Hepatocyte (in vitro differentiated cells): Measurements from ENCODE around the gene C6.
A peak's percentile ranks its signal among the peaks of the same experiment; 100 is the strongest.

ENCODE experiments used
- EZH2 ChIP-seq: fragments of 200-600 bp; sonication (generic); IDR thresholded peaks from 2 replicates; pipeline ENCODE4 v1.6.1; 2016; ENCODE audit warnings: antibody characterized with exemption, mild to moderate bottlenecking, borderline replicate concordance
- EZH2phosphoT487 ChIP-seq: fragments of 200-600 bp; sonication (generic); IDR thresholded peaks from one replicate; pipeline ENCODE4 v1.6.1; 2018; ENCODE audit warnings: antibody characterized with exemption, mild to moderate bottlenecking, low read depth, moderate library complexity; ENCODE audit not compliant: unreplicated experiment, severe bottlenecking

DNA sequence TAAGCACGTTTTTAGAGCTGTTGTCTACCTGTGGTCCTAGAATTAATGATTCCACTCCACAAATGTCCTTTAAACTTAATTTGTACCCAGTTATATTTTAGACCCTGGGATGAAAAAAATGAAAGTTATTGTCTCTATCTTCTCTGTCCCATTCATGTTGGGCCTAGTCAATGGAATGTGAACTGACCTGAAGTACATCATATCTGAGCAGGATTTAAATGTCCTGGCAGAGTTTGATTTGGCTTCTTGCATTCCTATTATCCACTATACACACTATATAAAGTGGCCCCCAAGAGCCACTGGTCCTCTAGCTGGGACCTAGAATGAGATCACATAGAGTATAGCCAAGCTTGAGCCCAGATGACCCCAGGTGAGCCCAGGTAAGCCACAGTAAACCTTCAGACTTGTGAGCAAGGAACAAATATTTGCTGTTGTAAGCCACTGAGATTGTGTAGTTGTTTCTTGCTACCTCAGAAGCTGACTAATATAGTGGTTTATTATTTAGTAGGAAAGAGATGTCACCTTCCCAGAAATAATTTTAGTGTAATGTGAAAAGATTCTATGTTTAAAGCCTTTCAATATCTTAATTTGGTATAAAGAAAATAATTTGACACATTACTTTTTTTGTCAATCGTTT lies 37.1 kb upstream of the C6 start:
- TF ChIP-seq EZH2, result no peak
- TF ChIP-seq EZH2phosphoT487, result peak; percentile 95
